Sigmoid colon (tissue), 4 donors: Measurements from ENCODE around the gene RILP.

Experiments
- EP300 ChIP-seq, 4 donors: sonication (generic); formaldehyde crosslinking; IDR thresholded peaks; one replicate each; pipeline ENCODE4 v1.6.1; 2017; ENCODE audit warnings: antibody characterized with exemption in 4 of 4
- POLR2A ChIP-seq, 2 donors: fragments of 450-650 bp; IDR thresholded peaks; one replicate each; pipeline ENCODE4 v1.6.1; 2016; ENCODE audit warnings: antibody characterized with exemption in 2 of 2, mild to moderate bottlenecking in 2 of 2, moderate library complexity in 2 of 2
- POLR2AphosphoS5 ChIP-seq, 4 donors: sonication (generic); formaldehyde crosslinking; IDR thresholded peaks; one replicate each; pipeline ENCODE4 v1.6.1; 2017; ENCODE audit warnings: antibody characterized with exemption in 4 of 4
- TF ChIP-seq, protein P1 (sequence below), 4 experiments: fragments of 450-650 bp in 3 of 4; fragments of 200-600 bp in 1 of 4; IDR thresholded peaks; one replicate each; pipeline ENCODE4 v1.5.1; 2016 to 2019; ENCODE audit warnings: antibody characterized with exemption in 4 of 4, mild to moderate bottlenecking in 3 of 4, moderate library complexity in 2 of 4

DNA sequence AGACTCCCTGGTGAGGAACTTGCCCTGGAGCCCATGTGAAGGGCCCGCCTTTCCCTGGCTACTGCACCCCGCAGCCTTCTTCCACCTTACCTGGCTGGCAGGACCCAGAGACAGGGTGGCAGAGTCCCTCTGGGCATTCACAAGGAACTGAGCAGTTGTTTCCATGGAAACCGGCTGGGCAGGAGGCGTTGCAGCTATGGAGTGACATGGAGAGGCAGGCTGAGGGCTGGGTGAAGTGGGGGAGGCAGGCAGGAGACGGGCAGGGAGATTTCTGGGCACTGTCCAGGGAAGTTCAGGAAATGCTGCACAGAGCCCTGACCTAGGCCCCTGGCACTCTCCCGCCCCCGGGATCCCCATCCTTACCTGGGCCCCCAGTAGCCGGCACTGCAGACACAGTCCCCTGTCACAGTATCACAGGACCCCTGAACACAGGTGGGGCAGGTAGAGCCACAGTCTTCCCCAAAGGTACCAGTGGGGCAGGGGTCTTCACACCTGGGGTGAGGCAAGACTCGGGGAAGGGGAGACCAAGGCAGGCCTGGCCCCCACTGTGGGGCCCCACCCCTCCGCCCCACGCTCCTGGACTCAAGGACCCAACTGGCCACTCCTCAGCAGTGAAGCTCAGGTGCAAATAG lies 10.0 kb downstream of the RILP start:
- TF ChIP-seq POLR2AphosphoS5 (IDR thresholded peaks at IDR 0.05) (no peak), POLR2A (IDR thresholded peaks at IDR 0.05) (no peak), EP300 (IDR thresholded peaks at IDR 0.05) (no peak)
- TF ChIP-seq, protein P1, sequence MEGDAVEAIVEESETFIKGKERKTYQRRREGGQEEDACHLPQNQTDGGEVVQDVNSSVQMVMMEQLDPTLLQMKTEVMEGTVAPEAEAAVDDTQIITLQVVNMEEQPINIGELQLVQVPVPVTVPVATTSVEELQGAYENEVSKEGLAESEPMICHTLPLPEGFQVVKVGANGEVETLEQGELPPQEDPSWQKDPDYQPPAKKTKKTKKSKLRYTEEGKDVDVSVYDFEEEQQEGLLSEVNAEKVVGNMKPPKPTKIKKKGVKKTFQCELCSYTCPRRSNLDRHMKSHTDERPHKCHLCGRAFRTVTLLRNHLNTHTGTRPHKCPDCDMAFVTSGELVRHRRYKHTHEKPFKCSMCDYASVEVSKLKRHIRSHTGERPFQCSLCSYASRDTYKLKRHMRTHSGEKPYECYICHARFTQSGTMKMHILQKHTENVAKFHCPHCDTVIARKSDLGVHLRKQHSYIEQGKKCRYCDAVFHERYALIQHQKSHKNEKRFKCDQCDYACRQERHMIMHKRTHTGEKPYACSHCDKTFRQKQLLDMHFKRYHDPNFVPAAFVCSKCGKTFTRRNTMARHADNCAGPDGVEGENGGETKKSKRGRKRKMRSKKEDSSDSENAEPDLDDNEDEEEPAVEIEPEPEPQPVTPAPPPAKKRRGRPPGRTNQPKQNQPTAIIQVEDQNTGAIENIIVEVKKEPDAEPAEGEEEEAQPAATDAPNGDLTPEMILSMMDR (IDR thresholded peaks at IDR 0.05) = no peak
